ENCODE measurements around the gene SCGB1C1.
"Not testable (repeated sequence)": the region's sequence is repeated elsewhere in the genome, so short reads cannot be mapped to it uniquely, and the experiment has no call there.

SCGB1C1 gene

GRCh38 chr11:192674-193128, at the start of gene SCGB1C1:
Gene SCGB1C1, plus strand, starts transcription at chr11:193078. Its CDS starts 22 bp downstream, at chr11:193100.
- not testable (repeated sequence) for DNase-seq

GRCh38 chr11:180242-180641, 12.6 kb upstream of the SCGB1C1 start:
- DNase-seq: not testable (repeated sequence)

GRCh38 chr11:189200-189783, 3.6 kb upstream of the SCGB1C1 start:
- DNase-seq: not testable (repeated sequence)

- DNase-seq: not testable (repeated sequence)
Observed at GRCh38 chr11:189843-190311, 3.0 kb upstream of the SCGB1C1 start.

GRCh38 chr11:190546-190945, 2.3 kb upstream of the SCGB1C1 start:
- DNase-seq: not testable (repeated sequence)

GRCh38 chr11:191490-192478, 1.1 kb upstream of the SCGB1C1 start:
- not testable (repeated sequence) for DNase-seq

- not testable (repeated sequence) for DNase-seq
Observed at GRCh38 chr11:193481-193880, 603 bp downstream of the SCGB1C1 start.

- no peak for DNase-seq
Observed at GRCh38 chr11:196786-197731, 4.2 kb downstream of the SCGB1C1 start.

- no peak for DNase-seq
Observed at GRCh38 chr11:197741-198235, 4.9 kb downstream of the SCGB1C1 start.

GRCh38 chr11:198236-198806, 5.4 kb downstream of the SCGB1C1 start:
- no peak for DNase-seq

GRCh38 chr11:199004-199581, 6.2 kb downstream of the SCGB1C1 start:
- DNase-seq: no peak

GRCh38 chr11:199782-200181, 6.9 kb downstream of the SCGB1C1 start:
- DNase-seq: no peak

- no peak for DNase-seq
Observed at GRCh38 chr11:200224-201003, 7.5 kb downstream of the SCGB1C1 start.

- DNase-seq: no peak
Observed at GRCh38 chr11:201966-202365, 9.1 kb downstream of the SCGB1C1 start.

- DNase-seq: no peak
Observed at GRCh38 chr11:202490-202889, 9.6 kb downstream of the SCGB1C1 start.

- DNase-seq: no peak
Observed at GRCh38 chr11:203056-203944, 10.4 kb downstream of the SCGB1C1 start.

- DNase-seq: no peak
Observed at GRCh38 chr11:203945-204586, 11.2 kb downstream of the SCGB1C1 start.

GRCh38 chr11:204587-205109, 11.8 kb downstream of the SCGB1C1 start:
- no peak for DNase-seq
